Testis (tissue), 2 donors: ENCODE results near the gene CENPP.

ENCODE experiments used
- CTCF ChIP-seq, 3 experiments: fragments of 450-650 bp in 2 of 3; fragments of 200-600 bp in 1 of 3; sonication (generic) in 1 of 3; IDR thresholded peaks; one replicate each; pipeline ENCODE4 v1.5.1; 2016 to 2019; ENCODE audit warnings: antibody characterized with exemption in 3 of 3, mild to moderate bottlenecking in 2 of 3, moderate library complexity in 1 of 3
- POLR2A ChIP-seq: fragments of 450-650 bp; IDR thresholded peaks from one replicate; pipeline ENCODE4 v1.6.1; 2017; ENCODE audit warnings: antibody characterized with exemption, mild to moderate bottlenecking, moderate library complexity

DNA sequence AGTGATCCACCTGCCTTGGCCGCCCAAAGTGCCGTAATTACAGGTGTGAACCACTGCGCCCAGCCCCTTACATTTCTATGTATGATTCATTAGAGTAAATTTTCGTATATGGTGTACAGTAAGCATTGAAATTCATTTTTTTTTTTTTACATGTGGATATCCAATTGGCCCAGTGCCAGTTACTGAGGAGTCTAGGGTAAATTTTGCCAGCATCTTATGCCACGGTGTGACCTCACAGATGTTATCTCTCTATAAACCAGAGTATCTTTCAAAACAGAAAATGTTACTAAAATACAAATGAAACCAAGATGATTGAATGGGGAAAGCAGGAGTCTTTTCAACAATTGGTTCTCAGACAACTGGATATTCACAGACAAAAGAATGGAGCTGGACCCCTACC lies 279.5 kb downstream of the CENPP start:
- no peak for TF ChIP-seq CTCF (IDR thresholded peaks at IDR 0.05)
- TF ChIP-seq POLR2A = no peak
